Chondrocyte (in vitro differentiated cells): ENCODE measurements around the gene BET1. TPM values are rescaled to one million over a fixed set of nuclear protein-coding genes. Genes with fewer than 3 reads are reported as not detected.

ENCODE experiments used
- DNase-seq: peaks from one replicate; pipeline ENCODE4 v3.0.0; 2021; ENCODE audit warnings: mixed read lengths, low spot score
- H3K27ac Mint-ChIP-seq: one replicate; pipeline ENCODE4 v1.8.0; 2021; ENCODE audit warnings: mild to moderate bottlenecking, moderate library complexity, mixed read lengths; ENCODE audit not compliant: unreplicated experiment
- H3K27me3 Mint-ChIP-seq: 2 replicates; pipeline ENCODE4 v1.8.0; 2021; ENCODE audit warnings: low read depth, mixed read lengths
- H3K36me3 Mint-ChIP-seq: 2 replicates; pipeline ENCODE4 v1.8.0; 2021; ENCODE audit warnings: low read depth, mixed read lengths
- H3K4me1 Mint-ChIP-seq: 2 replicates; pipeline ENCODE4 v1.8.0; 2021; ENCODE audit warnings: low read depth, mild to moderate bottlenecking, mixed read lengths
- H3K4me3 Mint-ChIP-seq: one replicate; pipeline ENCODE4 v1.8.0; 2021; ENCODE audit warnings: mild to moderate bottlenecking, moderate library complexity, mixed read lengths; ENCODE audit not compliant: unreplicated experiment
- H3K9me3 Mint-ChIP-seq: 2 replicates; pipeline ENCODE4 v1.8.0; 2021; ENCODE audit warnings: low read depth, mixed read lengths
- CTCF ChIP-seq: fragments of 200-600 bp; sonication (generic); IDR thresholded peaks from 2 replicates; pipeline ENCODE4 v1.5.0; 2021; ENCODE audit warnings: antibody characterized with exemption, mild to moderate bottlenecking, moderate library complexity
- total RNA-seq: library from RNA; stranded (reverse); gene quantifications from 3 replicates; pipeline ENCODE4 v1.2.1, GENCODE V29; 2021

The BET1 gene
- total RNA-seq, 1 donor from 2014 or later, result 28.4 TPM

GRCh38 chr7:93964262-93964661, 39.9 kb downstream of the BET1 start:
- H3K9me3 Mint-ChIP-seq, result no peaks in the 10 kb centered on the region
- no peaks in the 10 kb centered on the region for H3K4me1 Mint-ChIP-seq
- H3K27me3 Mint-ChIP-seq, result no peaks in the 10 kb centered on the region
- no peaks in the 10 kb centered on the region for H3K36me3 Mint-ChIP-seq
- no peak overlapping the region for H3K27ac Mint-ChIP-seq
- DNase-seq, result no peak
- no peak for TF ChIP-seq CTCF
- H3K4me3 Mint-ChIP-seq, result no peak overlapping the region

- Mint-ChIP-seq H3K4me3 (no peak overlapping the region), H3K36me3 (no peaks in the 10 kb centered on the region), H3K27ac (no peak overlapping the region), H3K27me3 (no peaks in the 10 kb centered on the region), H3K4me1 (no peaks in the 10 kb centered on the region), H3K9me3 (no peaks in the 10 kb centered on the region)
- TF ChIP-seq CTCF, result no peak
- no peak for DNase-seq
Observed at GRCh38 chr7:93960986-93961385, 43.2 kb downstream of the BET1 start.

- no peak overlapping the region for H3K27ac Mint-ChIP-seq
- no peaks in the 10 kb centered on the region for H3K27me3 Mint-ChIP-seq
- no peaks in the 10 kb centered on the region for H3K36me3 Mint-ChIP-seq
- no peaks in the 10 kb centered on the region for H3K4me1 Mint-ChIP-seq
- no peak for DNase-seq
- H3K4me3 Mint-ChIP-seq, result no peak overlapping the region
- no peak for TF ChIP-seq CTCF
- no peaks in the 10 kb centered on the region for H3K9me3 Mint-ChIP-seq
Observed at GRCh38 chr7:93958651-93959050, 45.5 kb downstream of the BET1 start.

GRCh38 chr7:93958216-93958615, 45.9 kb downstream of the BET1 start:
- no peak overlapping the region for H3K4me3 Mint-ChIP-seq
- no peaks in the 10 kb centered on the region for H3K36me3 Mint-ChIP-seq
- H3K4me1 Mint-ChIP-seq, result no peaks in the 10 kb centered on the region
- DNase-seq, result no peak
- H3K27me3 Mint-ChIP-seq, result no peaks in the 10 kb centered on the region
- no peaks in the 10 kb centered on the region for H3K9me3 Mint-ChIP-seq
- no peak for TF ChIP-seq CTCF
- H3K27ac Mint-ChIP-seq, result no peak overlapping the region

GRCh38 chr7:93957767-93958166, 46.4 kb downstream of the BET1 start:
- Mint-ChIP-seq H3K27me3 (no peaks in the 10 kb centered on the region), H3K9me3 (no peaks in the 10 kb centered on the region), H3K4me1 (no peaks in the 10 kb centered on the region), H3K36me3 (no peaks in the 10 kb centered on the region), H3K27ac (no peak overlapping the region), H3K4me3 (no peak overlapping the region)
- DNase-seq, result no peak
- TF ChIP-seq CTCF, result no peak
